PFSK-1 (cell line): ENCODE data around the gene SMOC2.

ENCODE experiments used
- FOXP2 ChIP-seq: optimal IDR thresholded peaks from 2 replicates; pipeline ENCODE3; 2011; ENCODE audit warnings: borderline replicate concordance, control low read depth, inconsistent platforms; ENCODE audit not compliant: insufficient read depth; ENCODE audit errors: extremely low read length, extremely low read depth
- POLR2AphosphoS5 ChIP-seq: IDR thresholded peaks from 2 replicates; pipeline ENCODE4 v1.6.1; 2012; ENCODE audit warnings: low read depth, mild to moderate bottlenecking, control low read depth, low read length, moderate library complexity
- SIN3A ChIP-seq: IDR thresholded peaks from 2 replicates; pipeline ENCODE4 v1.6.1; 2012; ENCODE audit warnings: mild to moderate bottlenecking, low read length, moderate library complexity, borderline replicate concordance; ENCODE audit not compliant: insufficient read depth
- TAF1 ChIP-seq: IDR thresholded peaks from 2 replicates; pipeline ENCODE4 v1.6.1; 2012; ENCODE audit warnings: low read length, control low read depth, borderline replicate concordance; ENCODE audit not compliant: insufficient read depth
- TF ChIP-seq, protein P1 (sequence below), 2 experiments: IDR thresholded peaks; 2 replicates each; pipeline versions ENCODE4 v1.6.1 to v1.8.0; 2011 to 2012; ENCODE audit warnings: low read depth in 2 of 2, low read length in 2 of 2, control low read depth in 1 of 2, inconsistent platforms in 1 of 2, mild to moderate bottlenecking in 1 of 2, moderate library complexity in 1 of 2; ENCODE audit not compliant: insufficient read depth in 1 of 2

The SMOC2 gene

DNA sequence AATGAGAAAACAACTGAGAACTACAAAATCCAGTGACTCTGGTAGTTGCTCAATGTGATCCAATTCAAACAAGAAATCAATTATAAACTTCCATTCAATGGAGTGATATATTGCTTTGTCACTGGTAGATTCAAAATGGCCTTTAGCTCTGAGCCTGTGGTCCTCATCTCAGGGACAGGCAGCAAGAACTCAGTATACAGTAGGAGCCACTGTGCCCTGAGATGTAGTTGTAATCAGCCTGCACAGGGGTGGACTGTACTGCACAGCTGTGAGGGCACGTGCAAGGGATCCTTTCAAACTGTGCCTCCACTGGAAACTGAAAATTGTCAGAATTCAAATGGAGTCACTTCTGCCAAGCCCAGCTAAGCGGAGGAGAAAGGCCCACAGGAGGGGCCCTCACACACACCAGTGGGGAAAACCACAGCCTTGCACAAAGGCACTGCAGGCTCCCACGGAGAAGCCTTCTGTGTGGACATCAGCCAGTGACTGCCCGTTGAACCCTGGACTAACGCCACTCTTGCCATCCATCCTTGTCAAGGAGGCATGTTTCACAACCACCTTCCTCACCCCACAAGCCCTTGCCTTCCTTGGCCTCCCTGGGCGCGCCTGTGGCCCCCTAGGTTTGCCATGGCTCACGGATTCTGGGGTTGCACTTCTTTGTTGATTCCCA is 186.7 kb downstream of the SMOC2 start:
- TF ChIP-seq SIN3A (no peak), POLR2AphosphoS5 (no peak), FOXP2 (no peak), TAF1 (no peak)
- TF ChIP-seq, protein P1, sequence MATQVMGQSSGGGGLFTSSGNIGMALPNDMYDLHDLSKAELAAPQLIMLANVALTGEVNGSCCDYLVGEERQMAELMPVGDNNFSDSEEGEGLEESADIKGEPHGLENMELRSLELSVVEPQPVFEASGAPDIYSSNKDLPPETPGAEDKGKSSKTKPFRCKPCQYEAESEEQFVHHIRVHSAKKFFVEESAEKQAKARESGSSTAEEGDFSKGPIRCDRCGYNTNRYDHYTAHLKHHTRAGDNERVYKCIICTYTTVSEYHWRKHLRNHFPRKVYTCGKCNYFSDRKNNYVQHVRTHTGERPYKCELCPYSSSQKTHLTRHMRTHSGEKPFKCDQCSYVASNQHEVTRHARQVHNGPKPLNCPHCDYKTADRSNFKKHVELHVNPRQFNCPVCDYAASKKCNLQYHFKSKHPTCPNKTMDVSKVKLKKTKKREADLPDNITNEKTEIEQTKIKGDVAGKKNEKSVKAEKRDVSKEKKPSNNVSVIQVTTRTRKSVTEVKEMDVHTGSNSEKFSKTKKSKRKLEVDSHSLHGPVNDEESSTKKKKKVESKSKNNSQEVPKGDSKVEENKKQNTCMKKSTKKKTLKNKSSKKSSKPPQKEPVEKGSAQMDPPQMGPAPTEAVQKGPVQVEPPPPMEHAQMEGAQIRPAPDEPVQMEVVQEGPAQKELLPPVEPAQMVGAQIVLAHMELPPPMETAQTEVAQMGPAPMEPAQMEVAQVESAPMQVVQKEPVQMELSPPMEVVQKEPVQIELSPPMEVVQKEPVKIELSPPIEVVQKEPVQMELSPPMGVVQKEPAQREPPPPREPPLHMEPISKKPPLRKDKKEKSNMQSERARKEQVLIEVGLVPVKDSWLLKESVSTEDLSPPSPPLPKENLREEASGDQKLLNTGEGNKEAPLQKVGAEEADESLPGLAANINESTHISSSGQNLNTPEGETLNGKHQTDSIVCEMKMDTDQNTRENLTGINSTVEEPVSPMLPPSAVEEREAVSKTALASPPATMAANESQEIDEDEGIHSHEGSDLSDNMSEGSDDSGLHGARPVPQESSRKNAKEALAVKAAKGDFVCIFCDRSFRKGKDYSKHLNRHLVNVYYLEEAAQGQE (IDR thresholded peaks at IDR 0.05; ENCODE audit: insufficient read depth in 1 of 2, low read depth in 2 of 2, low read length in 2 of 2), result no peak

DNA sequence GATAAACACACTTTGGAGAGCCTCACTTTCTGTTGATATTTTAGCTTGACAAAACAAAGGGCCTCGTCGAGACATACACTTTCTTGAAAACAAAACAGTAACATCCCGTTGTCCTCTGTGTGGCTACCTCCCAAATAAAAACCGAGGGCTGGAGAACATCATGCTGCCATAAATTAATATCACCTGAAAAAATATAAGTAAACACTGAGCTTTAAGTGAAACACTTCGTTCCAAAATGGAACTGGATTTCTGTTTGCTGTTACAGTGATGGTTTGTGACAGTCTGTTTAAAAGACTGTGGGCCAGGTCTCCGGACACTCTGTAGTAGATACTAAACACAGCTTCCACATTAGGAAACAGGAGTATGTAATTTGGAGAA is 187.2 kb downstream of the SMOC2 start:
- TF ChIP-seq FOXP2 (no peak), TAF1 (no peak)

DNA sequence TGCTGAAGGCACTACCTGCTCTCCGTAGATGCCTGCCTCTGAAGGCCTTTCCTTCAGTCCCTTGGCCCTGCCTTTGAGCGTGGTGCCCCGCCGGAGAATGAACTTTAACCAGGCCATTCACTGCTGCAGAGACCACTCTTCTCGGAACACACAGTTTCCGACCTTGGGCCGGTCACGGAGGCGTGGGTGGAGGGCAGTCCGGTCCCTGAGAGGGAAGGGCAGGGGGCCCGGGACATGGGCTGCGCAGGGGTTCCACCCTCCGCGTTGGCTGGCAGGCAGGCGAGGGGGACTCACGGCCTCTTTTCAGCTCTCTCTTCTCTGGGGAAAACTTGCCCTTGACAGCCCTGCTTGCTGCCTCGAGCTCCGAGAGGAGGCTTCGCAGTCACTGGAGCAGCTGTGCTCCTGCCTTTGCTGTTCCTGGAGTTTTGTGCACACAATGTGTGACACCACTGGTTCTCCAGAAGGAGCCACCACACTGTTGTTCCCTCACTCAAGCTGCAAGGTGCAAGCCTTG is 187.8 kb downstream of the SMOC2 start:
- TF ChIP-seq POLR2AphosphoS5 (no peak), TAF1 (no peak), SIN3A (no peak)

DNA sequence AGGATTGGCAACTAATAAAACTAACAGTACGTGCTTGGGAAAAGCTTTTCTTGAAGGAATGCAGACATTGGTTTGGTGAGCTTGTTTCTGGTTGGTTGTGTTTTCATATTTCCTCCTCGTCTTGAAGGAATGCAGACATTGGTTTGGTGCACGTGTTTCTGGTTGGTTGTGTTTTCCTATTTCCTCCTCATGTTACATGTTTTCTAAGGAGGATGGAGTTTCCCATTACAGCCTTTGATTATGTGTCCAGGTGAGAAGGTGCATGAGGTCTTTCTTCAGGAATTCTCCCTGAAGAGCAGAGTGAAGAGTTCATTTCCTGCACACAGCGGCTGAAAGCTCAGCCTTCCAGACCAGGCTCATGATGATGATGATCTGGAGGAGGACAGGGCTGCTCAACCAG is 190.6 kb downstream of the SMOC2 start:
- TF ChIP-seq, protein P1 (IDR thresholded peaks at IDR 0.05; ENCODE audit: insufficient read depth in 1 of 2, low read depth in 2 of 2, low read length in 2 of 2), result no peak
- no peak for TF ChIP-seq FOXP2
- TF ChIP-seq POLR2AphosphoS5, result no peak
- TF ChIP-seq SIN3A, result no peak
- TF ChIP-seq TAF1, result no peak

DNA sequence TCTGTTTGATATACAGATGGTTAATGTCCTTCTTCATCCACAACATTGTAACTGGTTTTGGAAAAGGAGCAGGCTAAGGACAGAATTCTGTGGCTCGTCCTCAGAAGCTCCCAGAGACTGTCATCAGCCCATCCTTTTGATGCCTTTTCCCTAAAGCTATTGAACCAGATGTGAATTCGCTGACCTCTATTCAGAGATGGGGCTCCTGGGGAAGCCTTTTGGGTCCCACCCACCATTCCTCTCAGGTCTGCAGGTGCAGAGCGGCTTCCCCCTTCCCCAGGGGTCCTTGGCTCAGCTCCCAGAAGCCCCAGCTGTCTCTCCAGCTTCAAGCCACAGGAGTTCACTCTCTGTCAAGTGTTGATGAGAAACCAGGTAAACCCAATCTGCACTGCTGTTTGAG is 191.7 kb downstream of the SMOC2 start:
- TF ChIP-seq SIN3A (no peak), TAF1 (no peak), POLR2AphosphoS5 (no peak), FOXP2 (no peak)
- TF ChIP-seq, protein P1 (IDR thresholded peaks at IDR 0.05; ENCODE audit: insufficient read depth in 1 of 2, low read depth in 2 of 2, low read length in 2 of 2), result no peak

DNA sequence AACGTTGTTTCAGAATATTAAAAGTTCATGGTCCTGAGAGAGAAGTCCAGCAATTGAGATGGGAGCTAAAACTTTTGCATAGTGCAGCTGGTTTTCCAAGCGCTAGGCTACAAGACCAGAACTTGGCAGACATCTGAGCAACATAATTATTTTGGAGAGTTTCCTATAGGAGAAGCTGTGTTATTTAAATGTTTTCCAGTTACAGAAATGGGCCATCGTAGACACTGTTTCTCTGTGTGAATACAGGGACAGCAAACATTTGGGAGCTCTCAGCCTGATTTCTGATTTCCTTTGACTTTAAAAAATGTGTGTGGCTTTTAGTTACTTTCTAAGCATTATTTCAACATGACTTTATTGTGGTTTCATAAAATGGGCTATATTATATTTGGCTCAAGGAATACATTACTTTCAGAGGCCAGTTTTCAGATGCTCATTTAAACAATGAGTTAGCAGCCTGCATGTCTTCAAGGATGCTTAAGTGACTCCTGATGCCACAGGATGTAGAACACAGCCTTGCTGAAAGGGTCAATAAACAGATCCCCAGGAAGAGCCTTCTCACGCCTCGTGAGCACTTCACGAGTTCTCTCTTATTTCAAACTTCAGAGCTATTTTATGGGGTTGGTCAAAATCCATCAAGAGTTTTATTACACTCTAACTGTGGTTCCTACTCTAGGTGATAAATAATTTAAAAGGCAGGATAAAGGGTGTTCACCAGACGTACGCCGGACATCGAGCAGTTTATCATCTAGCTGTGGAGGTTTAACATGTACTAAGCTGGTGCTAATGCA is 193.8 kb downstream of the SMOC2 start:
- TF ChIP-seq POLR2AphosphoS5 (no peak), SIN3A (no peak), TAF1 (no peak), FOXP2 (no peak)
- TF ChIP-seq, protein P1 (IDR thresholded peaks at IDR 0.05; ENCODE audit: insufficient read depth in 1 of 2, low read depth in 2 of 2, low read length in 2 of 2), result no peak
